HUDEP-2 (cell line): ENCODE data around the gene DTYMK.

Experiments used
- DNase-seq, 76 experiments: peaks; one replicate each; lab custom pipeline; 2025; ENCODE audit not compliant: unreplicated experiment in 76 of 76; lab: John Stamatoyannopoulos, UW

The DTYMK gene

DNA sequence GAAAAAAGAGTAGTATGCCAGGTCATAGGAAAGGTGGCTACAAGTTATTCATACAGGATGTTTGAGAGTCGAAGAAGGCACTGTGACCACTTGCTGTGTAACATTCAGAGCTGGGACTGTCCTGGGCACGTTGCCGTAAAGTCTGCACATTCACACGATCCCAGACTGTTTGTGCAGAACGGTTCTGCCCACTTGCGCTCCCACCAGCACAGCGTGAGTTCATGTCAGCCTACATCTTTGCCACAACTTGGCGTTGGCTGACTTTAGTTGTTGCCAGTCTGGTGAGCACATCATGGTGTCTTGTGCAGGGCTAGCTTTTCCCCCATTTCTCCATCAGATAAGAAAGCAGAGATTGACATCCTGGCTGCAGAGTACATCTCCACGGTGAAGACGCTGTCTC is 22.3 kb upstream of the DTYMK start:
- DNase-seq = no peak

DNA sequence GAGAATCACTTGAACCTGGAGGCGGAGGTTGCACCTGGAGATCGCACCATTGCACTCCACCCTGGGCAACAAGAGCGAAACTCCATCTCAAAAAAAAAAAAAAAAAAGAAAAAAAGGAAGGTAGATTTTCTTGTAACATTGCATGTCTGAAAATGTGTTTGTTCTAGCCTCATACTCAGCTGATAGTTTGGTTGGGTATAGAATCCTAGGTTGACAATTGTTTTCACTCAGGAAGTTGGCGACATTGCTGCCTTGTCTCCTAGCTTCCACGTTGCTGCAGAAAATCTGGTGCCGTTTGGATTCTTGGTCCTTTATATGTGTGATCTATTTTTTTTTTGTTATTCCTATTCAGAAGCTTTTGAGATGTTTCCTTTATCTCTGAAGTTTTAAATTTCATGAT is 19.9 kb upstream of the DTYMK start:
- no peak for DNase-seq

DNA sequence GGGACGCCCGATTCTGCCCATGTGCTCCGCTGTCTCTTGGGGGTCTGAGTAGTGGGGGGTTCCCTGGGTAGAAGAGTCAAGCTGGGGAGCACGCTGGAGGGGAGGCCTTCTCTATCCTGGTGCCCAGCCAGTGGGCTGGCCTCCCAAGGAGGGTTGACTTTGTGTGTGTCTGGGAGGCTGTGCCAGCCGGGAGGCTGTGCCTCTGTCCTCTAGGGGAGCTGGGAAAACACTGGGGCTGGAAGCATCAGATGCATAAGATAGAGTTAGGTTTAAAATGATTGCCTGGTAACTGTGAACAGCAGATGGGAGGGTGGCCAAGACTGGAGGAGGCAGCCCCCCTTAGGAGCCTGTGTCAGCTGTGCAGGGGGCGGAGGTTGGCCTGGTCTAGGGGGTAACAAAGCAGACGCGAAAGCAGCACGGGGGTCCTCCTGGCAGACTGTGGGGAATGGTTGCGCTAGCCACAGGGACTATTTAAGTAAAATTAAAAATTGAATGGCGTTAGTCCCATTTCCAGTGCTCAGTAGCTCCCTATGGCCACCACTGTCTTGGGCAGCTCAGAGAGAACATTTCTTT is 16.5 kb upstream of the DTYMK start:
- no peak for DNase-seq

DNA sequence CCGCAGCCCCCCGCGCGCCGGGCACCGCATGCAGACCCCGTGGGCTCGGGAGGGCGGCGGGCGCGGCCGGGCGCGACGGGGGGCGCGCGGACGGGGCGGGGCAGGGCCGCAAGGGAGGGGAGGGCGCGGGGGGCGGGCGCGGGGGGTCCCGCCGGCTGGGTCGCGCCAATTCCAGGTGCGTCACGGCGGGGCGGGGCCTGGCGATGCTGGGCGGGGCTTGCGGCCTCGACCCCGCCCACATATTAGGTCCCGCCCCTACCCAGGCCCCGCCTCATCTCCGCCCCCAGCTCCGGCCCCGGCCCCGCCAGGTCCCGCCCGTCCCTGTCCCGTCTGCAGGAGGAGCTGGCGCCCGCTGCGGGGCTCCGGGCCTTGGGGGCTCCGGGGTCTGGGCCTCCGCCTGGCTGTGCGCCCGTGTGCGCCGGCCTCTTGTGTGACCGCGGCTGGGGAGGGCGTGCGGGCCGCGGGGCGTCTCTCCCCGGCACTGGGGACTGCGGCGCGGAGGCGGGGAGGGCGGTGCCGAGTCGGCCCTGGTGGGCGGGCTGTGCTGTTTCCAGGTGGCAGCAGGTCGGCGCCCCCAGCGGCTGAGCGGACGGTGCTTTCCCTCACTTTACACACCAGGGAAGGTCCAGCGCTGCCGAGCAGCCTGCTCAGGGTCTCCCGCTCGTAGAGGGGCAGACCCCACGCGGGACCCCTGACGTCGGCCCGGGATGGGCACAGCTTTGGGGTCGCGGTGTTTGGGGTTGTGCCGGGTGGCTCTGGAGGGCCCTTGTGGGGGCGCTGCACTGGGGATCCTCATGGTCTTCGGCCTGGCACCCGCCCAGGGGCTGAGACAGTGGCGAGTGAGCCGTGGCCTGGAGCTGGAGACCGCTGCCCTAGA is 15.8 kb upstream of the DTYMK start:
- DNase-seq = peak in 73 of 76 experiments; percentile 8 to 93 (median 72)

DNA sequence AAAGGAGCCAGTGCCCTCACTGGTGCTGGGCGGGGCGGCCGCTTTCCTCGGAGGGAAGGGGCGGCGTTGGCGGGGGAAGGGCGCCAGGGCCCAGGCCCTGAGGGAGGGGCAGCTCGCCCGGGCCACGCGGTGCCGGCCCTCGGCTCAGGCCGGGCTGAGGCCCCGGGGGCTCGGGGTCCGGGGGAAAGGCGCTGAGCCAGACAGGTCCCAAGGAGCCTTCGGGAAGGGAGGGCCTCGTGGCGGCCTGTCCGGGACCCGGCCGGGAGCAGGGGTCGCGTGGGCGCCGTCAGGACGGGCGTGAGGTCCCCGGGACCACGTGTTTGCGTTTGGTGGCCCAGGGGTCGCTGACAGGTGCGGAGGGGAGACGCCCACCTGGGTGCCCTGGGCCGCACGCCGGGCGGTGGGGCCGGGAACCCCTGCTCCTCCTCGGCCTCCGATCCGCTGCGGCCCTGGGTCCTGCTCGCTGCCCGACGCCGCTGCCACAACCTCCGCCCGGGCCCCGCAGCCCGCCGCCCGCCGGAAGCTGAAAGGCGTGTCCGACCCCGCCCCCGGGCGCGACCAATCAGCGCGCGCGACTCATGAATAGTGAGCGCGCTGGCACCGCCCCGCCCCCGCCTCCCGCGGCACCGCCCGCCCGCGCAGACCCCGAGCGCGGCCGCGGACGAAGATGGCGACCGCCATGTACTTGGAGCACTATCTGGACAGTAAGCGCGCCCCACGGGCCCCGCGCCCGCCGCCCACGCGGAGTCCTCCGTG is 15.0 kb upstream of the DTYMK start, which contains the start of gene ING5:
TSS of gene ING5 (plus strand) at position 641 of the 756 bp plus-strand sequence. CDS start at position 668, 27 bp downstream.
- DNase-seq = peak in 75 of 76 experiments; percentile 26 to 96 (median 91)

DNA sequence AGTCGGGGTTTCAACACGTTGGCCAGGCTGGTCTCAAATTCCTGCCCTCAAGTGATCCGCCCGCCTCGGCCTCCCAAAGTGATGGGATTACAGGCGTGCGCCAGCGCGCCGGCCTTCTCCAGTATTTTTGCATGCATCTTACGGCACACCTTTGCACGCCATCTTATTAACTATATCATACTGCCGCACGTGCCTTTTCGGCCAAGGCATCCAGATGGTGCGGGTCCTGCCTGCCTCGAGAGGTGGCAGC is 14.5 kb upstream of the DTYMK start:
- DNase-seq = peak in 1 of 76 experiments; percentile 82

DNA sequence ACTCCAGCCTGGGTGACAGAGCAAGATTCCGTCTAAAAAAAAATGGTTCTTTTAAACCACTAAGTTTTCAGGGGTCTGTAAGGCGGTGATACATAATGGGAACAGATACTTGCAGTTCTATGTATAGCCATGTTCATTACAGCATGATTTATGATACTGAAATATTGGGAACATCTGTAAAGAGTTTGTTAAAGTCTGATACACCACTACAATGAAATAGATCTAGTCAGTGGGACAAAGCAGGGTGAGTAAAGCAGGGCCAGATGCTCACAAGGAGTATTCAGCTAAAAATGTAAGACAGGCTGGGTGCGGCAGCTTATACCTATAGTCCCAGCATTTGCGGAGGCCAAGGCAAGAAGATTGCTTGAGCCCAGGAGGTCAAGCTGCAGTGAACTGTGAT is 9.0 kb upstream of the DTYMK start:
- DNase-seq = no peak

DNA sequence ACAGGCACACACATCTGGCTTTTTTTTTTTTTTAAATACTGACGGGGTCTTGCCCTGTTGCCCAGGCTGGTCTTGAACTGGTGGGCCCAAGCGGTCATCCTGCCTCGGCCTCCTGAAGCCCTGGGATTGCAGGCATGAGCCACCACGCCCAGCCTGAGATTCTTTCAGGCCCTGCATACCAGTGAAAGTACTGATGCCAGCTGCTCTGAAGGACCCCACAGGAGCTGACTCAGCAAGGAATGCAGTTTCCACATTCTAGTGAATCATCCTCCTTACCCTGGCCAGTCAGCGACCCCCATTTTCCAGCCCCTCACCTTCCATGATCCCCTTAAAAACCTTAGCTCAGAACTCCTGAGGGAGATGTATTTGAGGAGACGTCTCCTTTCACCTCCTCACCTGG is 5.8 kb upstream of the DTYMK start:
- no peak for DNase-seq

DNA sequence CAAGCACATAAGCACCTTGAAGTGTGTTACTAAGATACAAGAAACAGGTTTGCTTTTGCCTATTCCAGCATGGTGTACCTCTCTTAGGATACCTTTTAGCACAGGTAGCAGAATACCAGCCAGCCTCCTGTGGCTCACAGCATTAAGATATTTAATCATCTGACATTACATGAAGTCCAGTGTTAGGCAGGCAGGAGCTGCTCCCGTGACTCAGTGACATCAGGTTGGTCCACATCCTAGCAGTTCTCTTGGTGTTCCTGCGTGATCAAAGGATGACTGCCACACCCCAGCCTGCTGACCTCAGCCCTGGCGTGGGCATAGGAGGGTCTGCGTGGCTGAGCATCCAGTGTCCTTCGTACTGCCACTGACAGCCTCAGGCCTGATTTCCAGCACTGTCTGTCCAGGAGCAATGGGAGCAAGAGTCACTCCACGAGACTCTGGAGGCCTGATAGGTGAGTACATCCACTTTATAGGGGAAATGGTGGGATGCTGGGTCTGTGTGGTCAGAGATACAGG is 3.6 kb upstream of the DTYMK start:
- DNase-seq = no peak

DNA sequence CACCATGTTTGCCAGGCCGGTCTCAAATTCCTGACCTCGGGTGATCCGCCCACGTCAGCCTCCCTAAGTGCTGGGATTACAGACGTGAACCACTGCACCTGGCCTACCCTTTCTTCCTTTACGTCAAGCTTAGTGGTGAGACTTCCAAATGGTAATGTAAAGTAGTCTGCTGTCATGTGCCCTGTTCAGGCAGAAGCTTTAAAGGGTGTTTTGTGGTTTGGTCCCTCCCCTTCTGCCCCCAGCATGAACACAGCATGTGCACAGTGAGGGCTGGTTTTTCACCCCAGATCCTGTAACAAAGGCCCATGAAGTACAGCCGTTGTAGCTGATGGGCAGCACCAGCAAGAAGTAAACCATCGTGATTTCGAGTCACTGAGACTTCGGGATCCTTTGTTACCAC is 2.7 kb upstream of the DTYMK start:
- DNase-seq = no peak

DNA sequence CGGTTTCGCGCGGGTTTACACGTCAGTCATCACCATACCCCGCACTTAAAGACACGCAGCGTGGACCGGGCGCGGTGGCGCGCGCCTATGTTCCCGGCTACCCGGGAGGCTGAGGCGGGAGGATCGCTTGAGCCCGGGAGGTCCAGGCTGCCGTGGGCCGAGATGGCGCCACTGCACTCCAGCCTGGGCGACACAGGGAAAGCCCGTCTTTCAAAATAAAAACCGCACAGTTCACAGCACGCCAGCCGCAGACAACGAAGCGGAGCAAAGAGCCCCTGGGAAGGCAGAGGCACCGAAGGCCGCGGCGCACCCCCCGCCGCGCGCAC is 328 bp downstream of the DTYMK start:
- DNase-seq = peak in 3 of 76 experiments; percentile 24 to 56 (median 54)

DNA sequence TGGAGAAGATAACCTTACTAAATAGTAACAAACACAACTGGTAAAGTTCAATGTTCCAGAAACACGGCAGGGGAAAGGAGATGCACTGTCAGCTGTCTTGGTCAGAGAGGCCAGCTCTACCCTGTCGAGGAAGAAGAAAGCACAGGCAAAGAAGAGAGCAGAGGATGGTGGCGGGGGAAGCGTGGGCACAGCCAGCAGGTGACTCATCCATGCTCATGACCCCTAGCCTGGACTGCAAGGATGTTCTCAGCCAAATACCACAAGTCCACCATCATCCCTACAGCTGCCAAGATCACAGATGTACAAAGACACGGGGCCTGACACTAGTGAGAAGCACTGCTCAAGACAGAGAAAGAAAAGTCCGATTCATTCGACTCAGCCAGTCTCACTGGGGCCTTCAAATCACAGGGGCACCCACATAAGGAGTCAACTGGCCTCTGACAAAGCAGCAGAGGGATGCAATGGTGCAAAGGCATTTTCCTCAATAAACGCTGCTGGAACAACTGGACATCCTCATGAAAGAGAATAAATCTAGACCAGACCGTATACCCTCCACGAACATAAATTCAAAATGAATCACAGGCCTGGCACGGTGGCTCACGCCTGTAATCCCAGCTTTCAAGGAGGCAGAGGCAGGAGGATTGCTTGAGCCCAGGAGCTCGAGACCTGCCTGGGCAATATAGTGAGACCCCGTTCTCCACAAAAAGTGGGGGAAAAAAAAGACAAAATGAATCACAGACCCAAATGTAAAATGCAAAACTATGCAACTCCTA is 5.6 kb downstream of the DTYMK start:
- peak in 2 of 76 experiments; percentile 5 to 10 for DNase-seq

DNA sequence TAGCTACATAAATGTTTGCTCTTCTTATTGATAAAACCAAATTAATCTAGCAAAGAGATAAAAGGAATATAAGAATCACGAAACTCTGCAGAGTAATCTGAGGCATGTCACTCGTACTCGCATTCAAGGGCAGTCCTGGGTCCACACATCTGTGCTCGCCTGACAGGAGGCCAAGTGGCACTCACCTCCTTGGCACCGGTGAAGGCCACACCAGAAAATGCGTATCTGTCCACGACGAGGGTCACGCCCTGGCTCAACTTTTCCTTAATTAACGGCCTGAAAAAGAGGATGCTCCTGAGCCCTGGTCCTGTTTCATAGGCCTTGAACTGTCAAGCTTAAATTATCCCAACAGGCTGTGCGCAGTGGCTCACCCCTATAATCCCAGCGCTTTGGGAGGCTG is 6.6 kb downstream of the DTYMK start:
- DNase-seq = no peak

DNA sequence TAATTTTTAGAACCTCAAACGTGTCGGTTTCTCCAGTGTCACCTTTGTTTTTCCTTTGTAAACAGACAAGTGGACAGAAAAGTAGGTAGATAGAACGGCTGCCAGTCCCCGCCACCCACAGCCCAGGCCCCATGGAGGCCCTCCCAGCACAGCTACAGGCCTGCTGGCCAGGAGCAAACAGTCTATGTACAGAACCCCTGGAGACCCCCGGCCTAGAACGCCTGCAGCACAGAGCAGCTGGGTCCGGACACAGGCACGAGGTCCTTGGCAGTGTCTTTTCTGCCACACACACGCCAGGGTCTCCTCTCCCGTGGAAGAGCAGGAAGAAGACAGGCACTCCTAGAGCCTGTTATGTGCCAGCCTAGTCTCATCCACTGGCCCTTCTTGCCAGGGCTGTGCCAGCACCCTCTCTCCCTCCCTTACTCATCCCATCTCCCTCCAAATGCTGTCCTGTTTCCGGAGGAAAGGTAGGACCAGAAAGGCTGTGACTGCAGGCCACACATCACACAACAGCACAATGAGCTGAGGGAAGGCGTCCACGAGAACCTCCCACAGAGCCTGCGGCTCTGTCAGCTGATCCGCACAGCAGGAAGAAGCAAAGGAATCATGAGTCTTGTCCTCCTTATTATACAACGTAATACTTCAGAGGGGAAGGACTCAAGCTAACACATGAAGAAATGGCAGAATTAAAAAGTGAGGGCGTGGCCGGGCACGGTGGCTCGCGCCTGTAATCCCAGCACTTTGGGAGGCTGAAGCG is 7.7 kb downstream of the DTYMK start:
- DNase-seq = no peak

DNA sequence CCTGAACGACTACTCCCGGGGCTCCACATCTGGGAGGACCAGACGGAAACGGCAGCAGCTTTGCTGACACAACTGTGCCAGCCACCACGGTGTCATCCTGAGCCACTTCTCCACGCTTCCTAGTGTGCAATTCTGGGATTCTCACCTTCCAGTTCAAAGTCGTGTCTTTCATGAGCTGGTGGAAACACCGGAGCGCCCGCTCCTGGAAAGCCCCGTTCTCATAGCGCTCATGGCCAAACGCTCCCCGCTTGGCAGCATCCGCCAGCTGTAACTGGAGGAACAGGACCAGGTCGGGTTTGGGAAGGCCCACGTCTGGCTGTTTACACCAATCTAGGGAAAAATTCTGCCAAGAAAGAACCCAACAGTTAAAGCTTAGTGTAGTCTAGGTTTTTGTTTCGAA is 8.3 kb downstream of the DTYMK start:
- no peak for DNase-seq

DNA sequence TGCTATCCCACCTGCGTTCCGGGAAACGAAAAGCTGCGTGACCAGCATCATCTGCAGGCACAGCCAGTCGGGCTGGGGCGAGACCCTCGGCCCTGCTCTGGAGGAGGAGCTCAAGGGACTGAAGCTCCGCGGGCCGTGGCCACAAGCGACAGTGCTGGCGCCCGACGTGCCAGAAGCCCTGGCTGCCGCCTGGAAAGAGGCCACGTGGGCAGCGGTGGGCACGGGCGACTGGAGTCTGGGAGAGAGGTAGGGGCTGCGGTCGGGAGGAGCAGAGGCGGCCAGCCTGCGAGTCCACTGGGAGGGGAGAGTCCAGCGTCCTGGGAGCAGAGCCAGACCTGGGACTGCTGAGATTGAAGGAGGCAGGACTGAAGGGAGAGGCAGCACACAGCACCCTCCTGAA is 9.2 kb downstream of the DTYMK start:
- DNase-seq = no peak

DNA sequence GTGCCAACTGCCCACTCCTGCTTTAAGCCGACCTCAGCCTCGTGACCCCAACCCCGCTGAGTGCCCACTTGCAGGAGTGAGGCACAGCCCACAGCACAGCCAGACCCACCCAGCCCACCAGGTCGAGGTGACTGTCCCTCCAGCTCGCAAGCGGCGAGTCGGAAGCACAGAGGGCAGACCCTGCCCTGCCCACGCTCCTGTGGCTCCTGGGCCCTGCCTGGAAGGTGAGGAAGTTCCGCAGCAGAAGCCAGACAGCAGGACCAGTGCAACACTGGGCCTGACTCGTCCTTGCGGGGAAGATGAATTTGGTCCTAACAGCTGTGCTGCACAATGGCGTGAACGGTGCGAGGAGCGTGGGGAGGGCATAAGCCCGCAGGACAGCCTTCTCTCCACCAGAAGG is 9.9 kb downstream of the DTYMK start:
- no peak for DNase-seq

DNA sequence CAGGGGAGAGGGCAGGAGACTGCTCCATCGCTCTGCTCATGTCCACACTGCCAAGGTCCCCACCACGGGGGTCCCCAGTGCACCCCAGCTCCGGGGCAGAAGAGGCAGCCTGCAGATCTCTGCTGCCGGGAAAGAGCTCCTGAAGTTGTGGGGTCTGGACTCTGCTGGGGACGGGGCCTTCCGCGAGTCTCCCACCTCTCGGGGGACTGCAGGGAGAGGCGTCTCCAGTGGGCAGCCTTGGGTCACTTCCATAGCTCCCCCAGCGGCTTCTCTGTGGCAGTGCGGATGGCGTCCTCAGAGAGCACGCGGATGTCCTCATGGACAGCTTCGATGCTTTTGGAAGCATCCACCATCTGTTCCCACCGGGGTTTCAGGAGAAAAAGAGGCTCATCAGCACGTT is 10.7 kb downstream of the DTYMK start:
- no peak for DNase-seq

DNA sequence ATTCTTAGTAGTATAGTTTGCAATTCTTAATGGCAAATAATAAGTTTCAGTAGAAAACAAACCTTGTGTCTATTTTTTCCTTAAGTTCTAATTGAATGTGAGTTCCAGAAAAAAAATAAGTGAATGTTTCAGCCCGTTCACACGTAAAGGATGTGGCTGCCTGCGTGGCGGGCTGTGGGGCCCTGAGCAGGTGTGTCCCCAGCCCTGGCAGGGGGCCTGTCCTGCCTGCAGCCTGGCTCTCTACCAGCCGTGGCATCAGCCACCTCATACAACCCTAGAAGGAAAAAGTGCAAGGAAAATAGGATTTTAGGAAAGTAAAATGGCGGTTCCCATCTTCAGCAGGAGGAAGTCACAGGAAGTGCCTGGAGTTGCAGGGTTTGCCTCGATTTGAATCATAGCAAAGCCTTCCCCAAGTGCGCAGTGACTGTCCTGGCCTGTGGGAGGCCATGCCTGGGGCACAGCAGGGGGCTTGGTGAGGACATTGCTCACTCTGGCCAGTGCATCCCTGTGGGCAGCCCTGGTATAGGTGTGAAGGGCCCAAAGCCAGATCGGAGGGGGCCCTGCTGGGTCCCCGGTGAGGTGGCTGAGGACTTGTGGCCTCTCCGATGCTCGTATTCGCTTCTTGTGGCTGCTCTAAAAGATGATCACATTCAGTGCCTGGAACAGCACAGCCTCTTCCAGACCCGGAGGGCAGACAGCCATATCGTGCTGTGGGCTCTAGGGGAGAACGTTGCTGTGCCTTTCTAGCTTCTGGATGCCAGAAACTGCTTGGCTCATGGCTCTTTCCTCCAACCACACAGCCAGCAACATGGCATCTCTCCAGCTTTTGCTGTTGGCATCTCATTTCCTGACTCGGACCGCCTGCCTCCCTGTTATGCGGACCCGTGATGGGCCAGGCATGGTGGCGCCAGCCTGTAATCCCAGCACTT is 12.6 kb downstream of the DTYMK start:
- no peak for DNase-seq
